Stomach (tissue), 4 donors: ENCODE data around the gene NAV2.

Experiments used
- EP300 ChIP-seq: sonication (generic); formaldehyde crosslinking; IDR thresholded peaks from one replicate; pipeline ENCODE4 v1.6.1; 2017; ENCODE audit warnings: antibody characterized with exemption
- POLR2AphosphoS5 ChIP-seq, 3 donors: sonication (generic); formaldehyde crosslinking; IDR thresholded peaks; one replicate each; pipeline ENCODE4 v1.6.1; 2016; ENCODE audit warnings: antibody characterized with exemption in 3 of 3
- TF ChIP-seq, protein P1 (sequence below), 7 experiments: fragments of 450-650 bp in 4 of 7; fragments of 200-600 bp in 3 of 7; sonication (generic) in 3 of 7; IDR thresholded peaks; one replicate each; pipeline ENCODE4 v1.5.1; 2016 to 2019; ENCODE audit warnings: antibody characterized with exemption in 7 of 7, control low read depth in 2 of 7, mild to moderate bottlenecking in 1 of 7

DNA sequence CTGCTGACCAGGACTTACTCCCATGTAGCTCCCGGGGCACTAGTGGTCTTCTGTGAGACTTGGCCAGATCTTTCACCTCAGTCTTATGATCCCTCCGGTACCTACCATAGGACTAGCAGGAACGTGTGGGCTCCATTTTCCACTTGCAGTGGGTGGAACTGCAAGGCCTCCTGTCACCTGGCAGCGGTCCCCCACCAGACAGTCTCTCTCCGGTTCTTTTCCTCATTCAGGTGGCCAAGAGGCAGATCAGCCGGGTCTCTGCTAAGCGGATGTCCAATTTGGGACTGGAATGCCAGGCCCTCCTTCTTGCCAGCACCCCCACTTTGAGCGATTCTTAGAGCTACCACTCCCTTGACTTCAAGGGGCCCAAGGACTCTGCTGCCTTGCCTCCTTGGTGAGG is 158.9 kb downstream of the NAV2 start:
- TF ChIP-seq, protein P1, sequence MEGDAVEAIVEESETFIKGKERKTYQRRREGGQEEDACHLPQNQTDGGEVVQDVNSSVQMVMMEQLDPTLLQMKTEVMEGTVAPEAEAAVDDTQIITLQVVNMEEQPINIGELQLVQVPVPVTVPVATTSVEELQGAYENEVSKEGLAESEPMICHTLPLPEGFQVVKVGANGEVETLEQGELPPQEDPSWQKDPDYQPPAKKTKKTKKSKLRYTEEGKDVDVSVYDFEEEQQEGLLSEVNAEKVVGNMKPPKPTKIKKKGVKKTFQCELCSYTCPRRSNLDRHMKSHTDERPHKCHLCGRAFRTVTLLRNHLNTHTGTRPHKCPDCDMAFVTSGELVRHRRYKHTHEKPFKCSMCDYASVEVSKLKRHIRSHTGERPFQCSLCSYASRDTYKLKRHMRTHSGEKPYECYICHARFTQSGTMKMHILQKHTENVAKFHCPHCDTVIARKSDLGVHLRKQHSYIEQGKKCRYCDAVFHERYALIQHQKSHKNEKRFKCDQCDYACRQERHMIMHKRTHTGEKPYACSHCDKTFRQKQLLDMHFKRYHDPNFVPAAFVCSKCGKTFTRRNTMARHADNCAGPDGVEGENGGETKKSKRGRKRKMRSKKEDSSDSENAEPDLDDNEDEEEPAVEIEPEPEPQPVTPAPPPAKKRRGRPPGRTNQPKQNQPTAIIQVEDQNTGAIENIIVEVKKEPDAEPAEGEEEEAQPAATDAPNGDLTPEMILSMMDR (IDR thresholded peaks at IDR 0.05) = no peak
- TF ChIP-seq POLR2AphosphoS5 (IDR thresholded peaks at IDR 0.05) (no peak), EP300 (no peak)
